GM23338 (cell line): Measurements from ENCODE around the gene PCP4. TPM values are rescaled to one million over a fixed set of nuclear protein-coding genes. Genes with fewer than 3 reads are reported as not detected.

Experiments
- ATAC-seq: fragments of 200-7000 bp; cut with Tn5 transposase; 3 replicates; pipeline ENCODE4 v1.9.1; 2020
- DNase-seq: peaks from one replicate; pipeline ENCODE4 v3.0.0-alpha.2; 2015; ENCODE audit warnings: low spot score
- H2AFZ ChIP-seq: fragments of 200-600 bp; sonication (generic); 2 replicates; pipeline ENCODE4 v1.8.0; 2016; ENCODE audit warnings: antibody characterized with exemption, mild to moderate bottlenecking, moderate library complexity
- H3F3A ChIP-seq: fragments of 200-600 bp; sonication (generic); replicated peaks from 2 replicates; pipeline ENCODE4 v1.8.0; 2017; ENCODE audit warnings: antibody characterized with exemption, mixed run types, low read depth
- H3K27ac ChIP-seq: fragments of 200-600 bp; sonication (generic); 2 replicates; pipeline ENCODE4 v1.6.1; 2016; ENCODE audit warnings: low read depth
- H3K27me3 ChIP-seq: fragments of 200-600 bp; sonication (generic); 2 replicates; pipeline ENCODE4 v1.8.0; 2016; ENCODE audit warnings: mild to moderate bottlenecking, mixed run types, moderate library complexity; ENCODE audit not compliant: insufficient read depth
- H3K36me3 ChIP-seq: fragments of 200-600 bp; sonication (generic); 2 replicates; pipeline ENCODE4 v1.8.0; 2016; ENCODE audit warnings: mild to moderate bottlenecking; ENCODE audit not compliant: insufficient read depth
- H3K4me1 ChIP-seq: fragments of 200-600 bp; sonication (generic); 2 replicates; pipeline ENCODE4 v1.8.0; 2016; ENCODE audit warnings: mild to moderate bottlenecking, moderate library complexity; ENCODE audit not compliant: insufficient read depth
- H3K4me2 ChIP-seq: fragments of 200-600 bp; sonication (generic); 2 replicates; pipeline ENCODE4 v1.7.1; 2017; ENCODE audit warnings: mixed run types
- H3K4me3 ChIP-seq: fragments of 200-600 bp; sonication (generic); 2 replicates; pipeline ENCODE4 v1.6.1; 2016; ENCODE audit warnings: mixed run types
- H3K79me2 ChIP-seq: fragments of 200-600 bp; sonication (generic); replicated peaks from 2 replicates; pipeline ENCODE4 v1.8.0; 2017; ENCODE audit warnings: mild to moderate bottlenecking; ENCODE audit not compliant: insufficient read depth
- H3K9me2 ChIP-seq: fragments of 200-600 bp; sonication (generic); 2 replicates; pipeline ENCODE4 v1.8.0; 2017; ENCODE audit not compliant: insufficient read depth
- H4K20me1 ChIP-seq: fragments of 200-600 bp; sonication (generic); replicated peaks from 2 replicates; pipeline ENCODE4 v1.8.0; 2017; ENCODE audit warnings: mild to moderate bottlenecking; ENCODE audit not compliant: insufficient read depth
- H3K27ac Mint-ChIP-seq: 2 replicates; pipeline ENCODE4 v1.8.0; 2020; ENCODE audit warnings: inconsistent platforms, mild to moderate bottlenecking, moderate library complexity, mixed read lengths
- H3K27me3 Mint-ChIP-seq: 3 replicates; pipeline ENCODE4 v1.8.0; 2022; ENCODE audit warnings: low read depth, mild to moderate bottlenecking, moderate library complexity, mixed read lengths, inconsistent platforms; ENCODE audit not compliant: insufficient read depth, poor library complexity
- H3K36me3 Mint-ChIP-seq: 3 replicates; pipeline ENCODE4 v1.8.0; 2021; ENCODE audit warnings: low read depth, mild to moderate bottlenecking, inconsistent platforms, moderate library complexity, mixed read lengths
- H3K4me1 Mint-ChIP-seq: 3 replicates; pipeline ENCODE4 v1.8.0; 2020; ENCODE audit warnings: mild to moderate bottlenecking, inconsistent platforms, mixed read lengths
- H3K4me3 Mint-ChIP-seq: 3 replicates; pipeline ENCODE4 v1.8.0; 2021; ENCODE audit warnings: moderate library complexity, mild to moderate bottlenecking, inconsistent platforms, mixed read lengths
- H3K9me3 Mint-ChIP-seq: 3 replicates; pipeline ENCODE4 v1.8.0; 2020; ENCODE audit warnings: moderate library complexity, mild to moderate bottlenecking, inconsistent platforms, mixed read lengths
- CREB1 ChIP-seq: fragments of 250-450 bp; sonication (Bioruptor Pico); IDR thresholded peaks from 2 replicates; pipeline ENCODE4 v1.5.0; 2020; ENCODE audit warnings: low read depth, mild to moderate bottlenecking, moderate library complexity
- ETS1 ChIP-seq: IDR thresholded peaks from 2 replicates; pipeline ENCODE4 v1.6.1; 2016; ENCODE audit warnings: antibody characterized with exemption
- EZH2 ChIP-seq: fragments of 200-600 bp; sonication (generic); IDR thresholded peaks from one replicate; pipeline ENCODE4 v1.8.0; 2017; ENCODE audit warnings: antibody characterized with exemption, mild to moderate bottlenecking, low read depth; ENCODE audit not compliant: unreplicated experiment
- EZH2phosphoT487 ChIP-seq: fragments of 200-600 bp; sonication (generic); IDR thresholded peaks from one replicate; pipeline ENCODE4 v1.8.1; 2018; ENCODE audit warnings: antibody characterized with exemption; ENCODE audit not compliant: unreplicated experiment
- JUNB ChIP-seq: IDR thresholded peaks from one replicate; pipeline ENCODE4 v1.6.1; 2016; ENCODE audit warnings: antibody characterized with exemption; ENCODE audit not compliant: unreplicated experiment
- NANOG ChIP-seq: IDR thresholded peaks from 2 replicates; pipeline ENCODE4 v1.6.1; 2016; ENCODE audit warnings: antibody characterized with exemption, borderline replicate concordance
- POLR2AphosphoS5 ChIP-seq: IDR thresholded peaks from 2 replicates; pipeline ENCODE4 v1.6.1; 2016; ENCODE audit warnings: antibody characterized with exemption, low read depth
- STAT1 ChIP-seq: IDR thresholded peaks from one replicate; pipeline ENCODE4 v1.6.1; 2016; ENCODE audit warnings: antibody characterized with exemption; ENCODE audit not compliant: unreplicated experiment
- ZNF114 ChIP-seq: fragments of 250-450 bp; sonication (Bioruptor Pico); IDR thresholded peaks from 2 replicates; pipeline ENCODE4 v1.5.0; 2020; ENCODE audit warnings: mild to moderate bottlenecking, moderate library complexity
- ZNF331 ChIP-seq: fragments of 250-450 bp; sonication (Bioruptor Pico); IDR thresholded peaks from 2 replicates; pipeline ENCODE4 v1.5.0; 2020; ENCODE audit warnings: low read depth, mild to moderate bottlenecking, moderate library complexity
- ZNF462 ChIP-seq: fragments of 250-450 bp; sonication (Bioruptor Pico); IDR thresholded peaks from 2 replicates; pipeline ENCODE4 v1.5.0; 2020; ENCODE audit warnings: mild to moderate bottlenecking, moderate library complexity
- polyA plus RNA-seq: library from polyadenylated mRNA; unstranded; fragments of >200 nt; fragmentation: Nextera tagmentation; extraction: Ambion mirVana; gene quantifications from 2 replicates; pipeline ENCODE4 v1.2.1, GENCODE V29; 2016
- total RNA-seq: library from RNA; depleted of rRNA; stranded (reverse); fragments of >200 nt; shearing (Covaris generic); gene quantifications from 2 replicates; pipeline ENCODE4 v1.2.3, GENCODE V29; 2014
- TF ChIP-seq, protein P1 (sequence below), 2 experiments: fragments of 200-600 bp in 1 of 2; sonication (generic) in 1 of 2; conservative IDR thresholded peaks; 2 replicates each; pipeline versions ENCODE4 v1.5.1 to v1.6.1; 2016 to 2017; ENCODE audit warnings: antibody characterized with exemption in 2 of 2, low read depth in 2 of 2, mild to moderate bottlenecking in 2 of 2, moderate library complexity in 1 of 2
- TF ChIP-seq, protein P2 (sequence below): IDR thresholded peaks from one replicate; pipeline ENCODE4 v1.6.1; 2018; ENCODE audit warnings: antibody characterized with exemption; ENCODE audit not compliant: unreplicated experiment

PCP4 gene
- total and polyA plus RNA-seq, 2 experiments from 2014 or later = 7.3 TPM; not detected in 1

- no peak for ATAC-seq
- DNase-seq = no peak
- peaks cover 4% of the 10 kb centered on the region for H3K27me3 Mint-ChIP-seq
These were observed 42.0 kb upstream of the PCP4 start for GRCh38 chr21:39825250-39825649.

More at GRCh38 chr21:39825250-39825649, 42.0 kb upstream of the PCP4 start:
- no peak overlapping the region for H3K27ac Mint-ChIP-seq
- Histone ChIP-seq H4K20me1 (no peaks in the 10 kb centered on the region), H3K4me2 (no peak overlapping the region), H3K27ac (no peak overlapping the region), H3K27me3 (no peaks in the 10 kb centered on the region), H3F3A (no peaks in the 10 kb centered on the region), H3K4me1 (no peaks in the 10 kb centered on the region), H3K4me3 (no peak overlapping the region), H3K9me2 (0 out of 2 replicates have a peak, but pooled peaks cover 12% of the 10 kb centered on the region), H3K36me3 (no peaks in the 10 kb centered on the region), H3K79me2 (no peaks in the 10 kb centered on the region), H2AFZ (no peak overlapping the region)
- no peaks in the 10 kb centered on the region for H3K36me3 Mint-ChIP-seq
- no peaks in the 10 kb centered on the region for H3K9me3 Mint-ChIP-seq
- no peak overlapping the region for H3K4me3 Mint-ChIP-seq
- TF ChIP-seq NANOG = no peak
- TF ChIP-seq EZH2phosphoT487 = no peak
- TF ChIP-seq POLR2AphosphoS5 = no peak
- TF ChIP-seq STAT1 = no peak
- TF ChIP-seq ETS1 = no peak
- no peak for TF ChIP-seq CREB1 (CRISPR knock-in tag)
- TF ChIP-seq ZNF114 (CRISPR knock-in tag) = no peak
- TF ChIP-seq, protein P1, sequence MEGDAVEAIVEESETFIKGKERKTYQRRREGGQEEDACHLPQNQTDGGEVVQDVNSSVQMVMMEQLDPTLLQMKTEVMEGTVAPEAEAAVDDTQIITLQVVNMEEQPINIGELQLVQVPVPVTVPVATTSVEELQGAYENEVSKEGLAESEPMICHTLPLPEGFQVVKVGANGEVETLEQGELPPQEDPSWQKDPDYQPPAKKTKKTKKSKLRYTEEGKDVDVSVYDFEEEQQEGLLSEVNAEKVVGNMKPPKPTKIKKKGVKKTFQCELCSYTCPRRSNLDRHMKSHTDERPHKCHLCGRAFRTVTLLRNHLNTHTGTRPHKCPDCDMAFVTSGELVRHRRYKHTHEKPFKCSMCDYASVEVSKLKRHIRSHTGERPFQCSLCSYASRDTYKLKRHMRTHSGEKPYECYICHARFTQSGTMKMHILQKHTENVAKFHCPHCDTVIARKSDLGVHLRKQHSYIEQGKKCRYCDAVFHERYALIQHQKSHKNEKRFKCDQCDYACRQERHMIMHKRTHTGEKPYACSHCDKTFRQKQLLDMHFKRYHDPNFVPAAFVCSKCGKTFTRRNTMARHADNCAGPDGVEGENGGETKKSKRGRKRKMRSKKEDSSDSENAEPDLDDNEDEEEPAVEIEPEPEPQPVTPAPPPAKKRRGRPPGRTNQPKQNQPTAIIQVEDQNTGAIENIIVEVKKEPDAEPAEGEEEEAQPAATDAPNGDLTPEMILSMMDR (conservative IDR thresholded peaks at IDR 0.05; ENCODE audit: low read depth in 2 of 2) = no peak
- no peak for TF ChIP-seq EZH2
- no peak for TF ChIP-seq ZNF462 (CRISPR knock-in tag)
- TF ChIP-seq, protein P2, sequence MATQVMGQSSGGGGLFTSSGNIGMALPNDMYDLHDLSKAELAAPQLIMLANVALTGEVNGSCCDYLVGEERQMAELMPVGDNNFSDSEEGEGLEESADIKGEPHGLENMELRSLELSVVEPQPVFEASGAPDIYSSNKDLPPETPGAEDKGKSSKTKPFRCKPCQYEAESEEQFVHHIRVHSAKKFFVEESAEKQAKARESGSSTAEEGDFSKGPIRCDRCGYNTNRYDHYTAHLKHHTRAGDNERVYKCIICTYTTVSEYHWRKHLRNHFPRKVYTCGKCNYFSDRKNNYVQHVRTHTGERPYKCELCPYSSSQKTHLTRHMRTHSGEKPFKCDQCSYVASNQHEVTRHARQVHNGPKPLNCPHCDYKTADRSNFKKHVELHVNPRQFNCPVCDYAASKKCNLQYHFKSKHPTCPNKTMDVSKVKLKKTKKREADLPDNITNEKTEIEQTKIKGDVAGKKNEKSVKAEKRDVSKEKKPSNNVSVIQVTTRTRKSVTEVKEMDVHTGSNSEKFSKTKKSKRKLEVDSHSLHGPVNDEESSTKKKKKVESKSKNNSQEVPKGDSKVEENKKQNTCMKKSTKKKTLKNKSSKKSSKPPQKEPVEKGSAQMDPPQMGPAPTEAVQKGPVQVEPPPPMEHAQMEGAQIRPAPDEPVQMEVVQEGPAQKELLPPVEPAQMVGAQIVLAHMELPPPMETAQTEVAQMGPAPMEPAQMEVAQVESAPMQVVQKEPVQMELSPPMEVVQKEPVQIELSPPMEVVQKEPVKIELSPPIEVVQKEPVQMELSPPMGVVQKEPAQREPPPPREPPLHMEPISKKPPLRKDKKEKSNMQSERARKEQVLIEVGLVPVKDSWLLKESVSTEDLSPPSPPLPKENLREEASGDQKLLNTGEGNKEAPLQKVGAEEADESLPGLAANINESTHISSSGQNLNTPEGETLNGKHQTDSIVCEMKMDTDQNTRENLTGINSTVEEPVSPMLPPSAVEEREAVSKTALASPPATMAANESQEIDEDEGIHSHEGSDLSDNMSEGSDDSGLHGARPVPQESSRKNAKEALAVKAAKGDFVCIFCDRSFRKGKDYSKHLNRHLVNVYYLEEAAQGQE = no peak
- TF ChIP-seq ZNF331 (CRISPR knock-in tag) = no peak
- no peak for TF ChIP-seq JUNB
- H3K4me1 Mint-ChIP-seq = no peaks in the 10 kb centered on the region
